IMR-90 (cell line): ENCODE measurements around the gene SHROOM4. TPM values are rescaled to one million over a fixed set of nuclear protein-coding genes. Genes with fewer than 3 reads are reported as not detected.

Source experiments
- ATAC-seq: fragments of 200-7000 bp; cut with Tn5 transposase; 2 replicates; pipeline ENCODE4 v1.9.1; 2020; ENCODE audit warnings: low read depth, mild to moderate bottlenecking, moderate library complexity
- BruUV-seq: library from RNA; stranded (reverse); fragments of 400-500 nt; replicated peaks from 2 replicates; lab custom pipeline; 2021; lab: Mats Ljungman, UMichigan
- CTCF ChIA-PET: fragments of 300-600 bp; formaldehyde crosslinking; extraction: SDS; loops from one replicate; lab custom pipeline; 2021; ENCODE audit warnings: antibody characterized with exemption; lab: Yijun Ruan, JAX
- POLR2A ChIA-PET: fragments of 300-600 bp; sonication (Branson Sonifier 250); formaldehyde crosslinking; loops from one replicate; lab custom pipeline; 2022; ENCODE audit warnings: antibody characterized with exemption; ENCODE audit not compliant: unreplicated experiment; lab: Charles Lee
- DNase-seq: peaks from one replicate; pipeline ENCODE4 v3.0.0; 2013
- H2AFZ ChIP-seq: replicated peaks from 2 replicates; pipeline ENCODE3; 2013; ENCODE audit warnings: low read length, mild to moderate bottlenecking; ENCODE audit not compliant: poor library complexity
- H2AK5ac ChIP-seq: 2 replicates; pipeline ENCODE4 v1.6.1; 2013; ENCODE audit warnings: low read depth, low read length, inconsistent platforms
- H2AK9ac ChIP-seq: replicated peaks from 2 replicates; pipeline ENCODE3; 2013; ENCODE audit warnings: mild to moderate bottlenecking, low read depth, low read length, moderate library complexity; ENCODE audit not compliant: poor library complexity
- H2BK120ac ChIP-seq: 2 replicates; pipeline ENCODE4 v1.6.1; 2013; ENCODE audit warnings: low read depth, low read length, inconsistent platforms
- H2BK15ac ChIP-seq: 3 replicates; pipeline ENCODE4 v1.6.1; 2013; ENCODE audit warnings: low read depth, low read length, inconsistent platforms
- H2BK20ac ChIP-seq: 2 replicates; pipeline ENCODE4 v1.6.1; 2013; ENCODE audit warnings: low read depth, mild to moderate bottlenecking, inconsistent platforms, low read length, moderate library complexity
- H2BK5ac ChIP-seq: 2 replicates; pipeline ENCODE4 v1.6.1; 2013; ENCODE audit warnings: mild to moderate bottlenecking, low read depth, low read length, inconsistent platforms; ENCODE audit not compliant: poor library complexity, severe bottlenecking
- H3K14ac ChIP-seq: replicated peaks from 2 replicates; pipeline ENCODE4 v1.6.1; 2013; ENCODE audit warnings: low read depth, low read length, inconsistent platforms
- H3K18ac ChIP-seq: 2 replicates; pipeline ENCODE4 v1.6.1; 2013; ENCODE audit warnings: low read depth, low read length, control low read depth
- H3K23ac ChIP-seq: 2 replicates; pipeline ENCODE4 v1.6.1; 2013; ENCODE audit warnings: low read depth, low read length, inconsistent platforms
- H3K27ac ChIP-seq: 2 replicates; pipeline ENCODE4 v1.5.1; 2013; ENCODE audit warnings: mild to moderate bottlenecking, control low read depth, low read length; ENCODE audit not compliant: insufficient read depth
- H3K27me3 ChIP-seq: 2 replicates; pipeline ENCODE4 v1.6.1; 2013; ENCODE audit warnings: low read length; ENCODE audit not compliant: control insufficient read depth, insufficient read depth
- H3K36me3 ChIP-seq: 2 replicates; pipeline ENCODE4 v1.6.1; 2013; ENCODE audit warnings: low read length, mixed read lengths; ENCODE audit not compliant: control insufficient read depth, insufficient read depth
- H3K4ac ChIP-seq: 2 replicates; pipeline ENCODE4 v1.6.1; 2013; ENCODE audit warnings: low read depth, low read length, inconsistent platforms
- H3K4me1 ChIP-seq: 2 replicates; pipeline ENCODE4 v1.6.1; 2013; ENCODE audit warnings: low read length, mixed read lengths; ENCODE audit not compliant: control insufficient read depth, insufficient read depth
- H3K4me2 ChIP-seq: 2 replicates; pipeline ENCODE4 v1.6.1; 2013; ENCODE audit warnings: low read depth, mild to moderate bottlenecking, control low read depth, low read length, moderate library complexity
- H3K4me3 ChIP-seq: 2 replicates; pipeline ENCODE4 v1.5.1; 2013; ENCODE audit warnings: low read depth, mild to moderate bottlenecking, control low read depth, low read length, moderate library complexity; ENCODE audit not compliant: insufficient read depth
- H3K56ac ChIP-seq: 2 replicates; pipeline ENCODE4 v1.6.1; 2013; ENCODE audit warnings: low read length, inconsistent platforms; ENCODE audit not compliant: insufficient read depth; ENCODE audit errors: extremely low read depth
- H3K79me1 ChIP-seq, 2 experiments: 2 replicates each; pipeline ENCODE4 v1.6.1; 2013; ENCODE audit warnings: low read length in 2 of 2, inconsistent platforms in 1 of 2, low read depth in 1 of 2
- H3K9ac ChIP-seq: 2 replicates; pipeline ENCODE4 v1.6.1; 2013; ENCODE audit warnings: low read depth, low read length, control low read depth
- H3K9me1 ChIP-seq: 2 replicates; pipeline ENCODE4 v1.6.1; 2013; ENCODE audit warnings: low read length, inconsistent platforms; ENCODE audit not compliant: insufficient read depth
- H3K9me3 ChIP-seq: 2 replicates; pipeline ENCODE4 v1.6.1; 2013; ENCODE audit warnings: low read length; ENCODE audit not compliant: control insufficient read depth, insufficient read depth
- H4K20me1 ChIP-seq: 2 replicates; pipeline ENCODE4 v1.6.1; 2013; ENCODE audit warnings: low read length, inconsistent platforms; ENCODE audit not compliant: insufficient read depth
- H4K5ac ChIP-seq: 2 replicates; pipeline ENCODE4 v1.6.1; 2013; ENCODE audit warnings: mild to moderate bottlenecking, low read depth, low read length, control low read depth
- H4K8ac ChIP-seq, 2 experiments: 2 replicates each; pipeline ENCODE4 v1.6.1; 2013; ENCODE audit warnings: low read depth in 2 of 2, low read length in 2 of 2, control low read depth in 1 of 2, inconsistent platforms in 1 of 2
- H4K91ac ChIP-seq: 2 replicates; pipeline ENCODE4 v1.6.1; 2013; ENCODE audit warnings: low read depth, low read length, inconsistent platforms; ENCODE audit not compliant: insufficient read depth
- CEBPB ChIP-seq: IDR thresholded peaks from 2 replicates; pipeline ENCODE4 v1.6.1; 2012; ENCODE audit warnings: low read depth, low read length, improper control_type of control experiment
- CHD1 ChIP-seq: IDR thresholded peaks from 2 replicates; pipeline ENCODE4 v1.6.1; 2012; ENCODE audit warnings: low read depth, low read length, improper control_type of control experiment
- MAFK ChIP-seq: IDR thresholded peaks from 2 replicates; pipeline ENCODE4 v1.6.1; 2012; ENCODE audit warnings: low read depth, low read length, improper control_type of control experiment
- SMC3 ChIP-seq: fragments of 150-350 bp; IDR thresholded peaks from 2 replicates; pipeline ENCODE4 v1.6.1; 2016; ENCODE audit warnings: low read depth, mild to moderate bottlenecking, antibody characterized with exemption, low read length, moderate library complexity
- WGBS, 2 experiments: methylation state at CpG; one replicate each; pipeline versions ENCODE4 v1.1.5 to v1.1.7; 2013; ENCODE audit warnings: missing lambda C conversion rate in 2 of 2; ENCODE audit not compliant: insufficient read length in 1 of 2; ENCODE audit errors: extremely low coverage in 2 of 2; 5-methylcytosine and 5-hydroxymethylcytosine counted together
- dilution Hi-C: fragments of 300-500 bp; cut with HindIII; formaldehyde crosslinking; loops from one replicate; pipeline ENCODE4 v1.14.3; 2018; ENCODE audit warnings: low sequenced_read_pairs; ENCODE audit not compliant: unreplicated experiment
- in situ Hi-C: fragments of 300-500 bp; cut with MboI; formaldehyde crosslinking; loops from 3 replicates; pipeline ENCODE4 v1.14.3; 2019; ENCODE audit warnings: low sequenced_read_pairs, inconsistent platforms, mixed read lengths
- intact Hi-C: fragments of 100-400 bp; cut with micrococcal nuclease; formaldehyde crosslinking; loops from 2 replicates; pipeline ENCODE4 v1.10.0; 2022
- polyA plus RNA-seq, 3 experiments: library from polyadenylated mRNA; depleted of rRNA; stranded (reverse); fragments of >200 nt; gene quantifications; 2 replicates each; pipeline ENCODE4 v1.2.3, GENCODE V29; 2012; ENCODE audit warnings: low replicate concordance in 1 of 3
- total RNA-seq: library from RNA; depleted of rRNA; stranded (reverse); fragments of >200 nt; gene quantifications from 2 replicates; pipeline ENCODE4 v1.2.3, GENCODE V29; 2012
- TF ChIP-seq, protein P1 (sequence below): fragments of 150-350 bp; IDR thresholded peaks from 2 replicates; pipeline ENCODE4 v1.6.1; 2016; ENCODE audit warnings: low read depth, mild to moderate bottlenecking, low read length, moderate library complexity, borderline replicate concordance
- TF ChIP-seq, protein P2 (sequence below): conservative IDR thresholded peaks from 2 replicates; pipeline ENCODE4 v1.5.1; 2012; ENCODE audit warnings: mild to moderate bottlenecking, low read depth, low read length, improper control_type of control experiment

The SHROOM4 gene
- total and polyA plus RNA-seq, 2 of the 4 experiments (the other 2 are of a cell fraction) = 1.0 to 2.2 TPM

DNA sequence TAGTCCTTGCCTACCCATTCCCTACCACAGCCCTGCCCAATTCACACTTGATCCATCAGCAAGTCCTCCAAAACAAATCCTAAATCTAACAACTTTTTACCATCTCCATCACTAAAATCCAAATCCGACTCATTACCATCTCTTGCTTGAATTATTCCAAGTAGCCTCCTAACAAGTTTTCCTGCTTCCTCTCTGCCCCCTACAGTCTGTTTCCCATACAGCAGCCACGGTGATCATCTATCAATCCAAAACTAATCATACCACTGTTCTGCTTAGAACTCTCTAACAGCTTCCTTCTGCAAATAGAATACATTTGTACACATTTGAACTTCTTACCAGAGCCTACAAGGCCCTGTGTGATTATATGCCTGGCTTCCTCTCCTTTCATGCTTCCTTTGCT is 133.0 kb downstream of the SHROOM4 start:
- ATAC-seq = no peak

More for the DNA sequence above, 133.0 kb downstream of the SHROOM4 start:
- peaks cover 3% of the 10 kb centered on the region for H3K27me3 ChIP-seq
- no peak overlapping the region for H3K4me2 ChIP-seq
- H4K20me1 ChIP-seq = no peaks in the 10 kb centered on the region
- intact Hi-C loops = no loop called here
- H3K36me3 ChIP-seq = no peaks in the 10 kb centered on the region
- no peak overlapping the region for H3K9ac ChIP-seq
- no peak for DNase-seq
- no peaks in the 10 kb centered on the region for H3K79me1 ChIP-seq
- H2AK9ac ChIP-seq = no peak overlapping the region
- dilution Hi-C loops = no loop called here
- in situ Hi-C loops = loop anchor here (10.0 kb wide), 1 partner anchor 244 kb away; no protein-coding TSS in a partner anchor
- H4K5ac ChIP-seq = no peak overlapping the region
- no peak overlapping the region for H3K27ac ChIP-seq
- no peak overlapping the region for H4K8ac ChIP-seq
- no peaks in the 10 kb centered on the region for H3K4me1 ChIP-seq
- no peak overlapping the region for H2AFZ ChIP-seq
- BruUV-seq = no TSS peak
- no peak overlapping the region for H2BK120ac ChIP-seq
- no peak overlapping the region for H4K91ac ChIP-seq
- H2BK5ac ChIP-seq = no peak overlapping the region
- POLR2A ChIA-PET = no interaction called here
- no peak overlapping the region for H3K23ac ChIP-seq
- no peak overlapping the region for H2BK15ac ChIP-seq
- CTCF ChIA-PET = interaction anchor here (1.1 kb wide), 1 partner anchor 10 kb away, joined by 5 read pairs; no protein-coding TSS in a partner anchor
- no peak overlapping the region for H3K18ac ChIP-seq
- no peak overlapping the region for H3K4me3 ChIP-seq
- no peaks in the 10 kb centered on the region for H3K9me1 ChIP-seq
- H3K4ac ChIP-seq = no peak overlapping the region
- no peak overlapping the region for H2AK5ac ChIP-seq
- no peak for TF ChIP-seq CEBPB
- no peak for TF ChIP-seq SMC3
- TF ChIP-seq, protein P1, sequence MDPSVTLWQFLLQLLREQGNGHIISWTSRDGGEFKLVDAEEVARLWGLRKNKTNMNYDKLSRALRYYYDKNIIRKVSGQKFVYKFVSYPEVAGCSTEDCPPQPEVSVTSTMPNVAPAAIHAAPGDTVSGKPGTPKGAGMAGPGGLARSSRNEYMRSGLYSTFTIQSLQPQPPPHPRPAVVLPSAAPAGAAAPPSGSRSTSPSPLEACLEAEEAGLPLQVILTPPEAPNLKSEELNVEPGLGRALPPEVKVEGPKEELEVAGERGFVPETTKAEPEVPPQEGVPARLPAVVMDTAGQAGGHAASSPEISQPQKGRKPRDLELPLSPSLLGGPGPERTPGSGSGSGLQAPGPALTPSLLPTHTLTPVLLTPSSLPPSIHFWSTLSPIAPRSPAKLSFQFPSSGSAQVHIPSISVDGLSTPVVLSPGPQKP = no peak
- no peak for TF ChIP-seq MAFK
- TF ChIP-seq, protein P2, sequence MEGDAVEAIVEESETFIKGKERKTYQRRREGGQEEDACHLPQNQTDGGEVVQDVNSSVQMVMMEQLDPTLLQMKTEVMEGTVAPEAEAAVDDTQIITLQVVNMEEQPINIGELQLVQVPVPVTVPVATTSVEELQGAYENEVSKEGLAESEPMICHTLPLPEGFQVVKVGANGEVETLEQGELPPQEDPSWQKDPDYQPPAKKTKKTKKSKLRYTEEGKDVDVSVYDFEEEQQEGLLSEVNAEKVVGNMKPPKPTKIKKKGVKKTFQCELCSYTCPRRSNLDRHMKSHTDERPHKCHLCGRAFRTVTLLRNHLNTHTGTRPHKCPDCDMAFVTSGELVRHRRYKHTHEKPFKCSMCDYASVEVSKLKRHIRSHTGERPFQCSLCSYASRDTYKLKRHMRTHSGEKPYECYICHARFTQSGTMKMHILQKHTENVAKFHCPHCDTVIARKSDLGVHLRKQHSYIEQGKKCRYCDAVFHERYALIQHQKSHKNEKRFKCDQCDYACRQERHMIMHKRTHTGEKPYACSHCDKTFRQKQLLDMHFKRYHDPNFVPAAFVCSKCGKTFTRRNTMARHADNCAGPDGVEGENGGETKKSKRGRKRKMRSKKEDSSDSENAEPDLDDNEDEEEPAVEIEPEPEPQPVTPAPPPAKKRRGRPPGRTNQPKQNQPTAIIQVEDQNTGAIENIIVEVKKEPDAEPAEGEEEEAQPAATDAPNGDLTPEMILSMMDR = peak; percentile 21; the same call in 1 of the 2 replicates
- no peak for TF ChIP-seq CHD1
- H3K9me3 ChIP-seq = no peaks in the 10 kb centered on the region
- no peak overlapping the region for H2BK20ac ChIP-seq
- WGBS, 2 experiments = 48 to 100% methylated on average over 1 to 2 of the region's 2 CpGs
- no peak overlapping the region for H3K56ac ChIP-seq
- no peak overlapping the region for H3K14ac ChIP-seq
